Stimulated activated CD4-positive, alpha-beta T cell treated with anti-CD3 and anti-CD28 coated beads, Interleukin-4, amount 100 ng/mL, for 24 hours (primary cell): ENCODE data around the gene PDF.
"Not testable (repeated sequence)": the region's sequence is repeated elsewhere in the genome, so short reads cannot be mapped to it uniquely, and the experiment has no call there.

ENCODE experiments used
- DNase-seq: peaks from one replicate; pipeline ENCODE4 v3.0.0-alpha.2; 2020

The PDF gene, protein sequence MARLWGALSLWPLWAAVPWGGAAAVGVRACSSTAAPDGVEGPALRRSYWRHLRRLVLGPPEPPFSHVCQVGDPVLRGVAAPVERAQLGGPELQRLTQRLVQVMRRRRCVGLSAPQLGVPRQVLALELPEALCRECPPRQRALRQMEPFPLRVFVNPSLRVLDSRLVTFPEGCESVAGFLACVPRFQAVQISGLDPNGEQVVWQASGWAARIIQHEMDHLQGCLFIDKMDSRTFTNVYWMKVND

DNA sequence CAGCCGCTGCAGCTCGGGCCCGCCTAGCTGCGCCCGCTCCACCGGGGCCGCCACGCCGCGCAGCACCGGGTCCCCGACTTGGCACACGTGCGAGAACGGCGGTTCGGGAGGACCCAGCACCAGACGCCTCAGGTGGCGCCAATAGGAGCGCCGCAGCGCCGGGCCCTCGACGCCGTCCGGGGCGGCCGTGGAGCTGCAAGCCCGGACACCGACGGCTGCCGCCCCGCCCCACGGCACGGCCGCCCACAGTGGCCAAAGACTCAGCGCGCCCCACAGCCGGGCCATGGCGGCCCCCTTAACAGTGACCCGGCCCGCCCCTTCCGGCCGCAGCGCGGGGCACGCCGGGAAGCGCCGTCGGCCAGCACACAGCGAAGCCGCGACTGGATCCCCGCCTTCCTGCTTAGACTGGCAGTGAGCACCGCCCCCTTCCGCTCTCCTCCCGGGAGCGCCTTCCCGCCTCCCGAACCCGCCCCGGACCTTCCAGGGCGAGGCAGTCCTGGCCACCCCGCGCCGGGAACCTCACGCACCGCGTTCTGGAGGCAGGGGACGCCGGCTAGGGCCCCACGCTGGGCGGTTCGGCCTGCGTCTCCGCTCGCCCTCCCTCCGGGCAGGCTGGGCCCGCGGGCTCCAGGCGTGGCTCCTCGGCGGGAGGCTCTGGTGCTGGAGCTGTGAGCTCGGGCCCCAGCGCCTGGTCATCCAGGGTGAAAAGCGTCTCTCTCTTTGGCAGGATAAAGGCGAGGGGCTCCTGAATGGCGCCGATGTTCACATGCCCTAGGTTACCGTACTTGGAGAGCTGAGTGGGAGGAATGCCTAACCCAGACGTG lies at the start of gene PDF:
PDF (minus strand) TSS at position 303 of the 824 bp plus-strand sequence; CDS start at position 285, 18 bp downstream.
- DNase-seq = peak; percentile 87

DNA sequence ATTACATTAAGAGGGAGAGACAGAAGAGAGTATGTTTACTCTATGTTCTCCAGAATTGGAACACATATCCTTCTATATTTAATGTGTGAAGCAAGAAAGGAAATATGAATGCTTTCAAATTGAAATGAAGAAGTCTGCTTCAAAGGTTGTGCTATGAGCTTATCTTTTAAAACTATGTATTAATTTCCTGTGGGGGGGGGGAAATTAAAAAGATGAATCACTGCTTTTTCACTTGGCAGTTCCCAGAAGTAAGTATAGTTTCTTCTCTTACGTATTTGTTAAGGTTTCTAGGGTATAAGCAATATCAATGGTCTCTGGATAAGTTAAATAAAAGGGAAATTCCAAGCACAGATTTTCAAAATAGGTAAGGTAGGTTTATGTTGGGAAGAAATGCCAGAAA lies 48.4 kb upstream of the PDF start:
- no peak for DNase-seq

DNA sequence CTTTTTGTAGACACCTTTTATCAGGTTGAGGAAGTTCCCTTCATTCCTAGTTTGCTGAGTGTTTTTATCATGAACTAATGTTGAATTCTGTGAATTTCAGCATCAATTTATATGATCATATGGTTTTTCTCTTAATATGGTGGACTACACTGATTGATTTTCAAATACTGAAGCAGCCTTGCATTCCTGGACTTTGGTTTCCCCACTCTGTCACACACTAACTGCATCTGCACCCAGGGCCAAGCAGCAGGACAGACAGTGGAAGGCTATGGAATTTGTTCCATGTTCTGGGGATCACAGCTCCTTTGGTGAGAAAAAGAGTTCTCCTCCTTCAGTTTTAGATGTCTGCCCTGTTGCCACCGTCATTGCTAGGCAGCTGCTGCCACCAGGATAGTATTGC lies 47.6 kb upstream of the PDF start:
- DNase-seq = no peak

DNA sequence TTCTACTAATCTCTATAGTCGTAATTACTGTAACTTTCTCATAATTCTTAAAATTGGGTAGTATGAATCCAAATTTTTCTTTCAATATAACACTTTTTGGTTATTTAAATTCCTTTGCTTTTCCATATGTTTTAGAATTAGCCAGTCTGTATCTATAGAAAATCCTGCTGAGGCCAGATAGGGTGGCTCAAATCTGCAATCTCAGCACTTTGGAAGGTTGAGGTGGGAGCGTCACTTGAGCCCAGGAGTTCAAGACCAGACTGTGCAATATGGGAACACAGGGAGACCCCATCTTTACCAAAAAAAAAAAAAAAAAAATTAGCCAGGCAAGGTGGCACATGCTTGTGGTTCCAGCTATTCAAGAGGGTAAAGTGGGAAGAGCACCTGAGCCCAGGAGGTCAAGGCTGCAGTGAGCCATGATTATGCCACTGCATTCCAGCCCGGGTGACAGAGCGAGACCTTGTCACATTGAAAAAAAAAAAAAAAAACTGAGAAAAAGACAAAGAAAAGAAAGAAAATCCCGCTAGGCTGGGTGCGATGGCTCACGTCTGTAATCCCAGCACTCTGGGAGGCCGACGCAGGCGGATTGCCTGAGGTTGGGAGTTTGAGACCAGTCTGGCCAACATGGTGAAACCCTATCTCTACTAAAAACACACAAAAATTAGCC lies 46.1 kb upstream of the PDF start:
- DNase-seq = no peak

DNA sequence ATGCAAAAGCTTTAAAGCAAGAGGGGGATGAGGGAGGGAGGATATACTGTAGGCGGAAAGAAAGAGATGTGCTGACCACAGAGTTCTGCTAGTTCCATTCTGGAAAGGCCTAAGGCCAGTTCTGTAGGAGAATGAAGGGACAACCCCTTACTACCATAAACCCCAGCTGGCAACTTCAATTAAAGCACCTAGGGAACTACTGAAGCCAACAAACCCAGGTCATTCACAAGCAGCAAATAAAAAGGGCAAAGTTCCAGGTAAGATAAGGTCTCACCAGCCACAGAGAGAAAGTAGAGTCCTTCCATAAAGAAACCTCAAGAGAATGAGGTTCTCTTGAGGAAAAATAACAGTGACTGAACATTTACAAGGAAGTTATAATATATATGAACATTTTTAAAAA lies 42.6 kb upstream of the PDF start:
- DNase-seq = no peak

DNA sequence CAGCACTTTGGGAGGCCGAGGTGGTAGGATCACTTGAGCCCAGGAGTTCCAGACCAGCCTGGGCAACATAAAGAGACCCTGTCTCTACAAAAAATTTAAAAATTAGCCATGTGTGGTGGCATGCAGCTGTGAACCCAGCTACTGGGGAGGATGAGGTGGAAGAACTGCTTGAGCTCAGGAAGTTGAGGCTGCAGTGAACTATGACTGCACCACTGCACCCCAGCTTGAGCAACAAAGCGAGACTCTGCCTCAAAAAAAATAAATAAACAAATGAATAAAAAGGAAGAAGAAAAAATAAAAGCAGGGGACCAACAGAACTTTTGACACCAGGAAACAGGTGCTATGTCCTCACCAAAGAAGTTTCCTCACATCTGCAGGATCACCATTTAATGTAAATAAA lies 41.2 kb upstream of the PDF start:
- no peak for DNase-seq

DNA sequence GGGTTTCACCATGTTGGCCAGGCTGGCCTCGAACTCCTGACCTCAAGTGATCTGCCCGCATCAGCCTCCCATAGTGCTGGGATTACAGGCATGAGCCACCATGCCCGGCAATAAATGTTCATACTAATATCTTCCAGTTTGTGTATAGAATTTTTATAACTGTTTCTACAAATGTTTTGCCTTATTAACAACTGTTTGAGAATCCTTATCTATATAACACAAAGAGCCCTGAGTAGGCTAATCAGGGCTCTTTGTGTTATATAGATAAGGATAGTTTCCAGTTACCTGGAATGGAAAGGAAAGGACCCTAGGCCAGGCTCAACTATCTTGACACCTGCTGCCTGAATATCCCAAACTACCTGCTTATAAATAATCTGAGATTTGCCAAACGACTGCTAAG lies 38.5 kb upstream of the PDF start:
- no peak for DNase-seq

DNA sequence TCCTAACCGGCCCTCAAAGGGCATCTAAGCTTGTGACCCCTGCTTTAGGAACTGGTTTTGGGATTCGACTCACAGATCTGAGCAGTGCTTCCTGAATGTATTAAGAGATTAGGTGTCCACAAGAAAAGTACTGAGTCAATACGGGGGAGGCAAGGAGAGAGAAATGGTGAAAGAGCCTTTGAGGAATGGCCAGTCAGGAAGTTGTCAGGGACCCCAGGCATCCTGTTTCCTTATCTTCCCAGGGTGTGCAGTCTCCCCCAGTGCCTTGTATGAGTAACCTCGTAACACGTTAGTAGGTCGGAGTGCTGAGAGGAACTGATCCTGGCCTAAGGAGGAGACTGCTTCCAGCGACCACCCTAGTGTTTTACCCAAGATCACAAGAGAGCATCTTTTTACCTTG lies 37.6 kb upstream of the PDF start:
- DNase-seq = no peak

DNA sequence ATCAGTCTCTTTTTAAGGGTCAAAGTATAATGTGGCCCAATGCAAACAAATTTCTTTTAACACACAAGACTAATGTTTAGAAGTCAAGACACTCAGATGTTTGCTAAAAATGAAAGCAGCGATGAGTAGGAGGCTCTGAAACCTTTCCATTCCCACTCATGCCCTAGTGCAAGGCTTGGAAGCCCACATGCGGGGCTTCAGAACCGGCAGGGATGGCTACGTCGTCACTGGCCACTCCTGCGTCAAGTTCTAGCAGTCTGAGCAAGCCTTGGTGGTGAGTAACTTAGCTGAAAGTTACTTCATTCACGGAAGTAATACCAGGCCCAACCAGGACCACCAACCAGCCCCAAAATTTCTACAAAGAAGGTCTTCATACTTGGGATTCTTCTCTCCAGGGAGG lies 36.0 kb upstream of the PDF start:
- DNase-seq = peak; percentile 30

DNA sequence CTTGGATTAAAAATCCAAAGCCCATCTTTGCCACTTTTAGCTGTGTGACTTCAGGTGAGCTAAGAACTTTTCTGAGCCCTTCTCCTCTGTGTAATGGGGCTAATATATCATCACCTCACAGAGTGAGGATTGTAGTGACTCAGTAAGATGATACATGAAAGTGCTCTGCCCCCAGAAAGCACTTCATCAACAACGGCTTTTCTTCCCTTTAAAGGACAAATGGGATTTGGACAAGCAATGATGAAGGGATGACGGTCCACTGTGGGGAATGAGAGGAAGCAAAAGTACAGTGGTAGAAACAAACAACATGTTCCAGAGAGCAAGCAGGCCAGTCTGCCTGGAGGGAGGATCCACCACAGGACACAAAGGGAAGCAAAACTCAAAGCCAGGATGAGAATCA lies 35.5 kb upstream of the PDF start:
- DNase-seq = no peak

DNA sequence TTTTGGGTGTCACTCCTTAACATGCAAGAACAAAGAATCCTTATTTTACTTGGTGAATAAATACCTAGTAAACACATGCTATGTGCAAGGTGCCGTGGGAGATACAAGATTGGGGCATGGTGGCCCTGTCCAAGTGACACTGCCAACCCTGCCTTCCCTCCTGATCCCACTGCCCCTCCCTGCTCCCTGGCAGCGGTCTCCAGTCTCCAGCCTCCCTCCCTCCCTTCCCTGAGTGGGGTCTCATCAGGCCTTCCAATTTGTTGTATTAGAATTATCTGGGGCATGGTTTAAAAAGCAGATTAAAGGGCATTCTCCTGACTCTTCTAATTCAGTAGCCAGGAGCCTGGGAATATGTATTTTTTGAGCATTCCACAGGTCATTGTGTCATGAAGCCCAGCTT lies 33.7 kb upstream of the PDF start:
- no peak for DNase-seq

DNA sequence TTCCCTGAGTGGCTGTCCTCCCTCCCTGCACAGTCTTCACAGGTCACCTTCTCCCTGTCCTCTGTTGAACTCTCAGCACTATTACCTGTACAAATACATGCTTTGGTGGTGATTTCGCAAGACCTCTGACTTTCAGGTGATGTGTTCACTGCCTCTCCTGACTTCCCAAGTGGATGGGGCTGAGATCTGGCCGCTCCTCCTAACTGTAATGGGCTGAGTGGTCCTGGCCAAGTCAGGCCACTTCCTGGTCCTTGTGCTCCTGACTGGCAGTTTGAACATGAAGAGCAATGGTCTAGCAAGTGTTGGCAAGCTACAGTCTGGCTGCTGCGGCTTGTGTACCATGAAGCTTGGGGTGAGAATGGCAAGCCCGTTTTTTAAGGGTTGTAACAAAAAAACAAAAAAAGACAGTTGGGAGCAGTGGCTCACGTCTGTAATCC lies 32.9 kb upstream of the PDF start:
- DNase-seq = no peak

DNA sequence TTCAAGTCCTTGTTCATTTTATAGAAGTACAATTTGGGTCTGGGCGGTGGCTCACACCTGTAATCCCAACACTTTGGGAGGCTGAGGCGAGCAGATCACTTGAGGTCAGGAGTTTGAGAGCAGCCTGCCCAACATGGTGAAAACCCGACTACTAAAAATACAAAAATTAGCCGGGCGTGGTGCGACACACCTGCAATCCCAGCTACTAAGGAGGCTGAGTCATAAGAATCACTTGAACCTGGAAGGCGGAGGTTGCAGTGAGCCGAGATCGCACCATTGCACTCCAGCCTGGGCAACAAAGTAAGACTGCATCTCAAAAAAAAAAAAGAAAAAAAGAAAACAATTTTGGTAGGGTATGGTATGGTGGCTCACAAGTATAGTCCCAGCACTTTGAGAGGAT lies 29.7 kb upstream of the PDF start:
- not testable (repeated sequence) for DNase-seq

DNA sequence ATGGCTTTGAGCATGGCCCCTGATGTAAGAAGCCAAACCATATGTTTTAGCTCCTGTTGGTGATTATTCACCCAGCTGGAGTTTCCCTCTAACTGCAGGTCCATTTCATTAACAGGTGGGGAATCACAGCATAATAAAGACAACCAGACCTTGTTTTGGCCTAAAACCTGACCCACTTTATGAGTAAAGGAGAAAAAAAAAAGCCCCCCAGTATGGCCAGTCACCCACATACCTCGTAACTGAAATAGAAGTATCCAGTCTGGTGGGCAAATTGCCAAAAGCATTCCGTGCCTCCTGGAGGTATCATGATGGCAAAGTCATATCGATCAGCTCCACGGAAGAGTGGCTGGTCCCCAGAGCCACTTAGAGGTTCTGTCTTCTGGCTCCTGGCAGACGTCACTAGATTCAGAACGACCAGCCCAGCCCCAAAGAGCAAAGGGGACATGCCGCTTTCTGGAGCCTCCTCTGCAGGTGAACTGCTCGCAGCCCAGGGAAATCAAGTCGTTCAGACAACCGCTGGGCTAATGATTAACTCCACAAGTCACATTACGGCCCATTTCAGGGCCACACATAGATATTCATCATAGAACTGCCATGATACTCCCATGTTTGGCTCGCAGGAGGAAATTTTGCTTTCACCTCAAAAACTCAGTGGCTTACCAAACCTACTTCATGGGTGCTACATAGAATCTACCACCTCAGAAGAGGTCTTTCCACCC lies 21.1 kb upstream of the PDF start, which contains the start of gene TMED6:
TMED6 (minus strand) TSS at position 478 of the 719 bp plus-strand sequence; CDS start at position 445, 33 bp downstream.
- DNase-seq = no peak

DNA sequence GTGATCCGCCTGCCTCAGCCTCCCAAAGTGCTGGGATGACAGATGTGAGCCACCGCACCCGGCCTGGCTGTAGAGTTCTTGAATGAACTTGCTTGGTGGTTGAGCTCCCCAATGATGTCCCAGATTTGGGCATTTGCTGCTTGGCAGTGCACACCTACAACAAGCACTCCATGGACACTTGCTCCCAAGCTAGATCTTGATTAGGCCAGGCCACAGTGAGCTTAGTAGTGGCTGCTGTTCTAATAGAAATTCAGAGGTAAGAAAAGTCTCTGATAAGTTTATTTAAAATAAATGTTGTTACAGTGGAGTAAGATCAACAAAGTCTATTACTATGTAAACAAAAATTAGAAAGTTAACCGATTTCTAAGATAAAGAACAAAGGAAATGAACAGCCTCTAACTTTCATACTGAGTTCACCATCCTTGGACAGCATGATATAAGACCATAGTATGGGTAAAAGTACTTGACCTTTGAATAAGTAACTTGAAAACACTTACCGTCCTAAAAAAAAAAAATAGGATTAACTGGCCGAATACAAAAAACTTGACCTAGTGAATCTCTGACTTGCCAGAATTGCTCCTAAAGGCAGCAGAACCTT lies 20.2 kb upstream of the PDF start:
- no peak for DNase-seq

DNA sequence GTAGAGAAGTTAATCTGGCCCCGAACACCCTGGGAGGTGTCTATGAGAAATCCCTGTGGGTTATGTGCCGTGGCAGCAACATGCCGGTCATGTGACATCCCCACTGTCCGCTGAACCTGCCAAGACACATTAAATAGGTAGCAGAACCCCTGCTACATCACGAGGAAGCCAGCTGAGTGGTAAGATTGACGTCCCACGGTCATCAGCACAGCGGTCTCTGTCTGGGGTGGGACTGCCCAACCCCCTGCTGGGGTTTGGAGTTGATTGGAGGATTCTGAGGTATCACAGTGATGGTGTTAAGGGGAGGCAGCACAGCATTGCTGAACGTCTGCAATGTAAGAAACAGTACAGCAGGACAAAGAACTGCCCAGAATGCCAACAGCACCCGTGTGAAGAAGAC lies 19.1 kb upstream of the PDF start:
- no peak for DNase-seq

DNA sequence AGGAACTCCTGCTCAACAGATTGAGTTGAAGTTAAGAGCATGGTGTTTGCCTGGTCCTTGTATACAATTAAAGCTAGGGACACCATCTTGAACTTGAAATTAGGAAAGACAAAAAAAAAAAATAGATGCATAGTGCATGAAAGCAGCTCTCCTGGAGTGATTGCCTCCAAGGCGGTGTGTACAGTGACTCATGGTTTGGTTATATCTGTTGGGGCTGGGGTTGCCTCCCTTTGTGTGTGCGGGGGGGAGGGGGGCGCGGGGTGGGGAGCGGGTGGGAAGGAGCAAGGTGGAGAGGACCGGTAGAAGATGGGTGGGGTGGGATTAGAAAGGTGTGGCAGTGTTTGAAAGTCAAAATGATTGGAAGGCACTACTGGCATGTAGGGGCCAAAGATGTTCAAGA lies 17.8 kb upstream of the PDF start:
- DNase-seq = no peak

DNA sequence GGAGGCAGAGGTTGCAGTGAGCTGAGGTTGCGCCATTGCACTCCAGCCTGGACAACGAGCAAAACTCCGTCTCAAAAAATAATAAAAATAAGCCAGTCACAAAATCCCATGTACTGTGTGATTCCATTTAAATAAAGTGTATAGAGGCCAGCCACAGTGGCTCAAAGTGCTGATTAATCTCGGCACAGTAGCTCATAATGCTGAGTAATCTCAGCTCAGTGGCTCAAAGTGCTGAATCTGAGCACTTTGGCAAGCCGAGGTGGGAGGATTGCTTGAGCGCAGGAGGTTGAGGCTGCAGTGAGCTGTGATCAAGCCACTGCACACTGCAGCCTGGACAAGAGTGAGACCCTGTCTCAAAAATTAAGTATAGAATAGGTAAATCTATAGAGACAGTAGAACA lies 16.3 kb upstream of the PDF start:
- DNase-seq = no peak

DNA sequence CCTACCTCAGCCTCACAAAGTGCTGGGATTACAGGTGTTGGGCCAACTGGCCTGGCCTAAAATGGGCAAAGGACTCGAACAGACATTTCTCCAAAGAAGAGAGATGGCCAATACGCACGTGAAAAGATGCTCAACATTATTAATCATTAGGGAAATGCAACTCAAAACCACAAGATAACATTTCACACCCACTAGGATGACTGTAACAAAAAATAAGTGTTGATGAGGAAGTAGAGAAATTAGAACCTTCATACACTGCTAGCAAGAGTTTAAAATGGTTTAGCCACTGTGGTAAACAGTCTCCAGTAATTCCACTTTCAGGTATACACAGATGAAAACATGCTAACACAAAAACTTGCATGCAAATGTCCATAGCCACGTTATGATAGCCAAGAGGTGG lies 15.5 kb upstream of the PDF start:
- no peak for DNase-seq

DNA sequence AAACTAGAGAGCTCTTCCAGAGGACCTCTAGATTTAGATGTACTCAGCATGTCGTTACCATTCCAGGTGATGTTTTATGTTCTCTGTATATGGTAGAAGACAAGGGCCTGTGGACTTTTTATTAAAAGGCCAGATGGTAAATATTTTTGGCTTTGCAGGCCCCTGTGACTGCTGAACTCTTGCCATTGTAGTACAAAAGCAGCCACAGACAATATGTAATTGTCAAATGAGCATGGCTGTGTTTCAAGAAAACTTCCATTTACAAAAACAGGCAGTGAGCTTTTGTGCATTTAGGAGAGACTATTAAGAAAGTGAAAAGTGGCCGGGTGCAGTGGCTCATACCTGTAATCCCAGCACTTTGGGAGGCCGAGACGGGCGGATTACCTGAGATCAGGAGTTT lies 13.8 kb upstream of the PDF start:
- no peak for DNase-seq

DNA sequence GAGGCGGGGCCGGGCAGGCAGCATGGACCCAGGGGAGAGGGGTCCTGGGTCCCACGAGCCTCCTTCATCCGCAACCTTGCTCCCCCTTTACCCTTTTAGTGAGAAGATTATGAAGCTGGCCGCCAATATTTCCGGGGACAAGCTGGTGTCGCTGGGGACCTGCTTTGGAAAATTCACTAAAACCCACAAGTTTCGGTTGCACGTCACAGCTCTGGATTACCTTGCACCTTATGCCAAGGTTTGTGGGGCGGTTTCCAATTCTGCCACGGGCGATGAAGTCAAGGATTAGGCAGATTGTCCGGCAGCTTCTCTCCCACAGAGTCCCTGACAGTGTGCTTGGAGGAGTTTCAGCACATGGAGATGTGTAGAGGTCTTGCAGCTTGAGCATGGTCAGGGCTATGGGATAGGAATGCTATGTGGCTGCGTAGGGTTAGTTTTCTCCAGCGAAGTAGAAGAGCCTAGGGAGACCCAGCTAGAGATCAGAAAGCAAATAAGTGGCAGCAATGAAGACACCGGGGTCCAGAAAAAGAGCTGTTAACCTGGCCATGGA lies 9.8 kb upstream of the PDF start:
- DNase-seq = peak; percentile 34

DNA sequence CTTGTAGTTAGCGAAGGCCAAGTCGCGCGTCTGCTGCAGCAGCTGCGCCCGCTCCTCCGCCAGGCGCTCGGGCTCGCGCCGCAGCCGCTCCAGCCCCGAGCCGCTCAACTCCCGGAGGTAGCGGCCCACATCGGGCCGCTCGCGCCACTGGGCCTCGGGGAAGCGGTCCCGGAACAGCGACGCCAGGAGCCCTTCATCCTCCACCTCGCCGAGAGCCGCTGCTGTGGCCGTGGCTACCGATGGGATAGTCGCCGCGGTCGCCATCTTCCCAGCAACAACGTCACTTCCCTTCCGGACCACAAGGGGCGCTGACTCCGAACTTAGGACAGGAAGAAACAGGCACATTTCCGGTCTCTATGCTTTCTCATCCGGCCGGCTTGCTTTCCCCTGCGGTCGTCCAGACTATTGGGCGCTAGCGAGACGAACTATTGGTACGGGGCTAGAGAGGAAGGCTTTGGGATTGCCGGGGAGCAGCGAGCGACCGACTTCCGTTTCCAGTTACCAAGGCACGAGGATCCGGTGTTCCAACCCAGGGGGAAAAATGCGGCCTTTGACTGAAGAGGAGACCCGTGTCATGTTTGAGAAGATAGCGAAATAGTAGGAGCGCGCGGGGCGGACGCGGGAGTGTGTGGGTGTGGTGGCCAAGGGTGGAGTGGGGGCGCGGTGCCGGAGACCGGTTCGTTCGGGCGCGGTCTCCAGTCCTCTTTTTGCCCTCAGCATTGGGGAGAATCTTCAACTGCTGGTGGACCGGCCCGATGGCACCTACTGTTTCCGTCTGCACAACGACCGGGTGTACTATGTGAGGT lies 9.1 kb upstream of the PDF start, which contains the start of the genes COG8 and NIP7:
COG8 (minus strand) TSS at position 276 of the 806 bp plus-strand sequence; CDS start at position 264, 12 bp downstream.
NIP7 (plus strand) TSS at position 484 of the 806 bp plus-strand sequence; CDS start at position 542, 58 bp downstream.
- peak; percentile 94 for DNase-seq
